HPDE6-E6E7 (cell line): ENCODE measurements around the gene INPP5J.
"Not testable (repeated sequence)": the region's sequence is repeated elsewhere in the genome, so short reads cannot be mapped to it uniquely, and the experiment has no call there.

Experiments
- DNase-seq: peaks from one replicate; pipeline ENCODE4 v3.0.0; 2011; ENCODE audit warnings: missing footprints; ENCODE audit errors: extremely low spot score

INPP5J gene

DNA sequence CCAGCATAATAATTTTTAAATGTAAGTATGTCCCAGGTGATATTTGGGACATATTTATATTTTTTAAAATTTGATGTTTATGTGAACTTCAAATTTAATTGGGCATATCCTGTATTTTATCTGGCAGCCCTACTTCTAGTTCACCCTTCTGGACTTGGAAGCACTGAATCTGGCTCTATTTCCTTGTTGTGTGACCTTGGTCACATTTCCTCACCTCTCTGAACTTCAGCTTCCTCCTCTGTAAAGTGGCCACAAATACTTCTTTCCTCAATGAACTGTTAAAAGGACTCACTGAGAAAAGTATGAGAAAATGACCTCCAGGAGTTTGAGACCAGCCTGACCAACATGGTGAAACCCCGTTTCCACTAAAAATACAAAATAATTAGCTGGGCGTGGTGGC is 29.1 kb downstream of the INPP5J start:
- DNase-seq: no peak

GRCh38 chr22:31153357-31153756 is 30.6 kb downstream of the INPP5J start:
- no peak for DNase-seq

DNA sequence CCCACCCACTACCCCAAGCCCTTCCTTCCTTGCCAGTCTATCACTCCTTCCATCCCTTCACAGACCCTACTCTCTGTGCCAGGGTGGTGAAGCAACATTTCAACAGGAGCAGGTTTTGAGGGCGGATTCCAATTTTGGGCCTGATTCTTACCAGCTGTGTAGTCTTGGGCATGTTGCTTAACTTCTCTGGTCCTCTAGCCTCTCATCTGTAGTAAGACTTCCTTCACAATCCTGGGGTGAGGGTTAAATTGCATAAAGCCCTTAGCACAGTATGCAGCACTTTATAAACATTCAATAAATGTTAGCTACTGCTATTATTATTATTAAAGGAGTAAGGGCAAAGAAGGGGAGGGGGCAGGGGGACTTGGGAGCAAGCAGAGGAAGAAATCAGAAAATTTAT is 32.2 kb downstream of the INPP5J start:
- no peak for DNase-seq

- DNase-seq: no peak
Observed at GRCh38 chr22:31155422-31155821, 32.7 kb downstream of the INPP5J start.

DNA sequence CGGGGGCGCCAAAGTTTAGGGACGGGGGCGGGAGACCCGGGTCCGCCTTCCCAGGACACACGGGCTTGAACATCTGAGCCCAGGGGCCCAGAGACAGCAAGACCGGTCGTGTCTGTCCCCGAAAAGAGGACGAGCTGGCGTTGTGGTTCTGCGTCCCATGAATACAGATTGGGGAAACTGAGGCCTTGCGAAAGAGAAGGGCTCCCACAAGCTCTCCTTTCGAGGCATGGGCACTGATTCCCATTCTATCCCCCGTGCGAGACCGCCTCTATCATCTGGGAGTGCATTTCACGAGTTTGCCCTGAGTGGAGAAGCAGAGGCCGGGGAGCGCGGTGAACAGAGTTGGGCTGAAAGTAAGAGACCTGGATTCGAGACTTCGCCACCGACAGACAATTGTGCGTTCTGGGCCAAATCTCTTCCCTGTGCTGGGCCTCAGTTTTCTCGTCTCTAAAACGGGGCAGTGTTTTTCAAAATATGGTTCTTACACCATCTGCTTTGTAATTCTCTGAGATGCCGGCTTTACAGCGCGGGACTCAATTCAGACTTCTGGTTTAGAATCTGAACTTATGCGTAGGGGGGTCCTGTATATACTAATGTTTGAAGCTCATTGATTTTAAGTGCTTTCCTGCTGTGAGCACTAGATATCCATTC is 37.7 kb downstream of the INPP5J start:
- peak; percentile 45 for DNase-seq

DNA sequence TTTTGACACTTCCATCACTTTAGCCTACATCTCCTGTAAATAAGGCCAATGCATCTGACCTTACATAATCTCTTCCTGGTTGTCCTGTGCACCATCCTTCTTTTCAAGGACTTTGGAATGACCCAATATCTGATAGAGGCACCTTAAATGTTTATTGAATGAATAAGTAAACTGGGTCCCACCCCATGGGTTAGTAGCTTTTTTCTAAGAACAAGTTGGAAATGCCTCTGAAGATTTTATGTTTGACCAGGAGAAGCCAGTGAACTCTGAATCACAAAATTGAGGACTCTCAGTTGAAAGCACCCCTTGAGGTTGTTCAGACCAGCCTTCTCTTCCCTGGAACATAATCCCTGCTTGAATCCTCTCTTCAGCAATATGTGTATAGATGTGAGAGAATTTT is 38.6 kb downstream of the INPP5J start:
- DNase-seq: no peak

DNA sequence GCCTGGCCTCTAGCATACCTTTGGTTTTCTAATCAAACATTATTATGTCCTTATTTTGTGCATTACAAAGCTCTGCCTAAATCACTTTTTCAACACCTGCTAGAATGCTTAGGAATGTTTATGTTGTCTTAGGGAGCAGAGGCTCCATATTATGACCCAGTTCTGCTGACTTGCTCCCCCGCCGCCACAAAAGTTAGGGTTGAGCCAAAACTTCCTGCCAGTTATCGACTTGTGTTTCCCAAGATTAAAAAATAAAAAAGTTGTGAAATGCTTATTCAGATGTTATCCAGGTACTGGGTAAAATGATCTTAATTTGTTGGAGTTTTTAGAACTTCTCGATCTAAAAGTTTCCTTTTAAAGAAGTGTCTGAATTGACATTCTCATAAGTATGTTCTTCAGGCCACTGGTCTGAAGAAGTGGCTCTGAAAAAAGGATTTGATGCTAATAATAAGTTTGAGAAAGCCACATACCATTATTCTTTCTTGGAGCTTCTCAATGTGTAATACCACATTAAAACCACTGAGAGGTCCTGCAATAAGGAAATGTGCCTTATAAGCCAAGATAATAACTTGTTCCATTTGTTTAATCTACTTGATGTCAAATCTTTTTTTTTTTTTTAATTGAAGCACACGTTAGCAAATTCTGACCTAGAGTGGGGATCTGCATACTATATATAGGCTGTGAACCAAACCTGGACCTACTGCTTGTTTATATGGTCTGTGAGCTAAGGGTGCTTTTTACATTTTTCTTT is 39.4 kb downstream of the INPP5J start:
- no peak for DNase-seq

GRCh38 chr22:31170971-31171370 is 48.2 kb downstream of the INPP5J start:
- no peak for DNase-seq

DNA sequence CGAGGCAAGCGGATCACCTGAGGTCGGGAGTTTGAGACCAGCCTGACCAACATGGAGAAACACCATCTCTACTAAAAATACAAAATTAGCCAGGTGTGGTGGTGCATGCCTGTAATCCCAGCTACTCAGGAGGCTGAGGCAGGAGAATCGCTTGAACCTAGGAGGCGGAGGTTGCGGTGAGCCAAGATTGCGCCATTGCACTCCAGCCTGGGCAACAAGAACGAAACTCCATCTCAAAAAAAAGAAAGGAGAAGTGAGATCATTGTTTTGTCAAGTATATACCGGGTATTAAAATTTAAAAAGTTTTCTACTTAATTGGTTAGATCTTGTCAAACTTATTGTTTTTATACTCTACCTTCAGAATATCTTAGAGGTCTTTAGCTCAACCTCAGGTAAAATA is 49.0 kb downstream of the INPP5J start:
- not testable (repeated sequence) for DNase-seq

GRCh38 chr22:31173386-31174145 is 50.8 kb downstream of the INPP5J start:
- DNase-seq: peak; percentile 69

GRCh38 chr22:31176923-31177322 is 54.2 kb downstream of the INPP5J start:
- no peak for DNase-seq

GRCh38 chr22:31177420-31178162 is 54.8 kb downstream of the INPP5J start:
- DNase-seq: peak; percentile 94

- DNase-seq: no peak
Observed at GRCh38 chr22:31178859-31179258, 56.1 kb downstream of the INPP5J start.

DNA sequence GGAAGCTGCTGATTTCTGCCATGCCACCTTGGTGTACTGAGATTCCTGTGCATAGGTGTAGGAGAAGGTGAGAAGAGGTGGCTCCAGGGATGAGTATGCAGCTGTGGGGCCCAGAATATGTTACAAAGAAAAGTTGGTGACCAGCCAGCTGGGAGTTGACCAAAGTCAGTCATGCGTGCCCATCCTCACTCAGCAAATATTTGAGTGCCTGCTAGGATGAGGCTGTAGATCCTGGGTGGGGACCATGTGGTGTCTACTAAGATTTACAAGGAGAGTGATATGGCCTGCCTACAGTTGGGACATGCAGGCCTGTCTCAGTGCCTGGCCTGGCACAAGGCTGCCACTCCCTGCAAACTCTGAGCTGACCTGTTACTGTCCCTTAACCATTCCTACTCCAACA is 56.6 kb downstream of the INPP5J start:
- DNase-seq: no peak

GRCh38 chr22:31184015-31184414 is 61.2 kb downstream of the INPP5J start:
- no peak for DNase-seq
